ENCODE results near the gene PACS1. TPM values are rescaled to one million over a fixed set of nuclear protein-coding genes. Genes with fewer than 3 reads are reported as not detected.

PACS1 gene
- total RNA-seq, 1 experiment from 2014 or later: 100 TPM

DNA sequence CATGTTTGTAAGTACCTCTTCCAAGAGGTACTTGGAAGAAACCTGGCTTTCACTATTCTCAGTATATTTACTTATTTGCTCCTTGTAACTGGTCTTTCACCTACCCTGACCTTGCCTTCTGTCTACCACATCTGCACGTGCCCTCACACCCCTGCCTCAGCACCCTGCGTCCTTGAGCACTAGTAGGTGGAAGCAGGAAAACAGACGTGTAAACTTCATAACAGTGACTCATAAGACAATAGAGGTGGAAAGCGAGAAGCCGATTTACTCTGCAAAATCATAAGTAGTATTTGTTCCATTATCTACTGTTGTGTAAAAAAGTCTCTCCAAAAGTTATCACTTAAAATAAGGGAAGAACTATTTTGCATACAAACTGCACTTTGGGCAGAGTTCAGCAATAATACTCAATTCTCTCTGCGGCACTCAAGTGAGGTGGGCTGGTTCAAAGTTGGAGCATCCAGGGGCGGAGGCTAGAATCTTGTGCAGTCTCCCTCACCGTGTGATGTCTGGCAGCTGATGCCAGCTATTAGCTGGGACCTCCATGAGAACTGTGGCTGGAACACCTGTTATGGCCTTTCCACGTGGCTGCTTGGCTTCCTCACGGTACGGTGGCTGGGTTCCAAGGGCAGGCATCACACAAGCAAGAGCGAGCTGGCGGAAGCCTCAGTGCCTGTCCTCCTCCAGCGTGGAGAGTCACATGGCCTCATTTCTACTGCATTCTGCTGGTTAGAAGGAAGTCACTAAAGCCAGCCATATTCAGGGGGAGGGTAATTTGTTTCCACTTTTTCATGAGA is 30.4 kb downstream of the PACS1 start:
- peaks cover 4% of the 10 kb centered on the region for H3F3A ChIP-seq (ENCODE audit: insufficient read depth, low read depth)
- TF ChIP-seq, protein P1, sequence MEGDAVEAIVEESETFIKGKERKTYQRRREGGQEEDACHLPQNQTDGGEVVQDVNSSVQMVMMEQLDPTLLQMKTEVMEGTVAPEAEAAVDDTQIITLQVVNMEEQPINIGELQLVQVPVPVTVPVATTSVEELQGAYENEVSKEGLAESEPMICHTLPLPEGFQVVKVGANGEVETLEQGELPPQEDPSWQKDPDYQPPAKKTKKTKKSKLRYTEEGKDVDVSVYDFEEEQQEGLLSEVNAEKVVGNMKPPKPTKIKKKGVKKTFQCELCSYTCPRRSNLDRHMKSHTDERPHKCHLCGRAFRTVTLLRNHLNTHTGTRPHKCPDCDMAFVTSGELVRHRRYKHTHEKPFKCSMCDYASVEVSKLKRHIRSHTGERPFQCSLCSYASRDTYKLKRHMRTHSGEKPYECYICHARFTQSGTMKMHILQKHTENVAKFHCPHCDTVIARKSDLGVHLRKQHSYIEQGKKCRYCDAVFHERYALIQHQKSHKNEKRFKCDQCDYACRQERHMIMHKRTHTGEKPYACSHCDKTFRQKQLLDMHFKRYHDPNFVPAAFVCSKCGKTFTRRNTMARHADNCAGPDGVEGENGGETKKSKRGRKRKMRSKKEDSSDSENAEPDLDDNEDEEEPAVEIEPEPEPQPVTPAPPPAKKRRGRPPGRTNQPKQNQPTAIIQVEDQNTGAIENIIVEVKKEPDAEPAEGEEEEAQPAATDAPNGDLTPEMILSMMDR (conservative IDR thresholded peaks at IDR 0.05): no peak
- TF ChIP-seq EZH2 (IDR thresholded peaks at IDR 0.05; ENCODE audit: low read depth): no peak
- no peaks in the 10 kb centered on the region for H3K36me3 ChIP-seq (ENCODE audit: low read depth)
- H3K4me2 ChIP-seq: no peak overlapping the region
- no peaks in the 10 kb centered on the region for H3K9me2 ChIP-seq (ENCODE audit: insufficient read depth)
- H2AFZ ChIP-seq: no peak overlapping the region
- no peaks in the 10 kb centered on the region for H3K4me1 ChIP-seq (replicated peaks; ENCODE audit: insufficient read depth)
- H3K79me2 ChIP-seq (ENCODE audit: low read depth): peaks cover 4% of the 10 kb centered on the region; the same call in 1 of the 2 replicates
- H3K27me3 ChIP-seq (ENCODE audit: insufficient read depth, low read depth): no peaks in the 10 kb centered on the region
- no peaks in the 10 kb centered on the region for H3K9me3 ChIP-seq (ENCODE audit: insufficient read depth, low read depth)
- no TSS peak for BruUV-seq (replicated peaks)
- DNase-seq: no peak
- H3K27ac ChIP-seq: no peak overlapping the region
- CTCF ChIA-PET: no interaction called here
- POLR2A ChIA-PET (ENCODE audit: unreplicated experiment): interaction anchor here (0.6 kb wide), 1 partner anchor 780 kb away, joined by 6 read pairs; no protein-coding TSS in a partner anchor
- no peak overlapping the region for H3K4me3 ChIP-seq
- intact Hi-C loops (cut with micrococcal nuclease; ENCODE audit: unreplicated experiment): no loop called here
- H4K20me1 ChIP-seq (ENCODE audit: insufficient read depth): no peaks in the 10 kb centered on the region

DNA sequence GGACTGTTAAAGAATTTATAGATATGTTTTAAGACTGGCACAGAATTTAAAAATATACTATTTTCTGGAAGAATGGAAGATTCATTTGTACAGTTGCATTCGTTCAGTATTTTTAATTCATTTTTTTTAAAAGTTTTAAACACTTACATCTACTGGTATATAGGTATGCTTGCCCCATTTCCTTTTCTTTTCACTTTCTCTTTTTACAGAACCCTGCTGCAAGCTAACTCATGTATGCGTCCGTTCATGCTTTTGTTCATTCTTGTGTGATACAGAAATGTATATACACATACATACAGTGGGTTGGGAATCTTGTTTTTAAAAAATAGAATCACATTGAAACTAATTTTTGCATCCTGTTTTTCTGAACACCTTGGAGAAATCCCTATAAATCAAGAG is 31.0 kb downstream of the PACS1 start:
- H2AFZ ChIP-seq: no peak overlapping the region
- no peaks in the 10 kb centered on the region for H3K9me2 ChIP-seq (ENCODE audit: insufficient read depth)
- no peak for DNase-seq
- CTCF ChIA-PET: no interaction called here
- H3K27ac ChIP-seq: no peak overlapping the region
- H3K4me1 ChIP-seq (replicated peaks; ENCODE audit: insufficient read depth): no peaks in the 10 kb centered on the region
- H3K4me3 ChIP-seq: no peak overlapping the region
- no peaks in the 10 kb centered on the region for H3K9me3 ChIP-seq (ENCODE audit: insufficient read depth, low read depth)
- peaks cover 4% of the 10 kb centered on the region; the same call in 1 of the 2 replicates for H3F3A ChIP-seq (ENCODE audit: insufficient read depth, low read depth)
- intact Hi-C loops (cut with micrococcal nuclease; ENCODE audit: unreplicated experiment): no loop called here
- H3K4me2 ChIP-seq: no peak overlapping the region
- BruUV-seq (replicated peaks): no TSS peak
- no peaks in the 10 kb centered on the region for H3K36me3 ChIP-seq (ENCODE audit: low read depth)
- POLR2A ChIA-PET (ENCODE audit: unreplicated experiment): interaction anchor here (0.6 kb wide), 1 partner anchor 779 kb away, joined by 6 read pairs; no protein-coding TSS in a partner anchor
- peaks cover 4% of the 10 kb centered on the region; the same call in 1 of the 2 replicates for H3K79me2 ChIP-seq (ENCODE audit: low read depth)
- H3K27me3 ChIP-seq (ENCODE audit: insufficient read depth, low read depth): no peaks in the 10 kb centered on the region
- H4K20me1 ChIP-seq (ENCODE audit: insufficient read depth): no peaks in the 10 kb centered on the region
- TF ChIP-seq EZH2 (IDR thresholded peaks at IDR 0.05; ENCODE audit: low read depth): no peak
- TF ChIP-seq, protein P1 (conservative IDR thresholded peaks at IDR 0.05): no peak

DNA sequence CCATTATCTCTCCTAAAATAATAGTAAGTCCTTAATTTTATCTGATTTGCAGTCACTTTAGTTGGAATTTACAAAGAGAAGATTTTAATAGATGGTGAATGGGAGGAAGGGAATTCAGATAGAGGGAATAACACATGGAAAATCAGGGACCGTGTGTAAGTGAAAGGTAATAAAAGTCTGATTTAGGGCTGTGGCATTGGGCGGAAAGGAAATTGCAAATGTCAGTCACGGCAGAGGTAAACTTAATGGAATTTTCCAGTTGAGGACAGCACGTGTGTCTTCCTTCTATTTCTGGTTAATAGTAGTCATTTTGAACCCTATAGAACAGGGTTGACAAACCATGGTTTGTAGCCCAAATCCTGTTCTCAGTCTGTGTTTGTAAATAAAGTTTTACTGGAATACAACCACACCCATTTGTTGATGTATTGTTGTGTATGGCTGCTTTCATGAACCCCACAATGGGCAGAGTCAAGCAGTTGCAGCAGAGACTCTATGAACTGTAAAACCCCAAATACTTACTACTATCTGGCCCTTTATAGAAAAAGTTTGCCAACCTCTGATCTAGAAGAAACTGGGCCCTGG is 34.1 kb downstream of the PACS1 start:
- Histone ChIP-seq H3K9me2 (ENCODE audit: insufficient read depth) (no peaks in the 10 kb centered on the region), H3K79me2 (ENCODE audit: low read depth) (peaks cover 7% of the 10 kb centered on the region; the same call in 1 of the 2 replicates), H3K27ac (no peak overlapping the region), H3K4me2 (no peak overlapping the region), H3K4me3 (no peak overlapping the region), H3F3A (ENCODE audit: insufficient read depth, low read depth) (no peaks in the 10 kb centered on the region), H3K27me3 (ENCODE audit: insufficient read depth, low read depth) (no peaks in the 10 kb centered on the region), H3K9me3 (ENCODE audit: insufficient read depth, low read depth) (no peaks in the 10 kb centered on the region), H4K20me1 (ENCODE audit: insufficient read depth) (no peaks in the 10 kb centered on the region), H2AFZ (no peak overlapping the region), H3K36me3 (ENCODE audit: low read depth) (no peaks in the 10 kb centered on the region), H3K4me1 (replicated peaks; ENCODE audit: insufficient read depth) (peaks cover 9% of the 10 kb centered on the region; the same call in 1 of the 2 replicates)
- DNase-seq: no peak
- TF ChIP-seq, protein P1 (conservative IDR thresholded peaks at IDR 0.05): no peak
- no peak for TF ChIP-seq EZH2 (IDR thresholded peaks at IDR 0.05; ENCODE audit: low read depth)
- intact Hi-C loops (cut with micrococcal nuclease; ENCODE audit: unreplicated experiment): no loop called here
- ChIA-PET POLR2A (ENCODE audit: unreplicated experiment) (no interaction called here), CTCF (no interaction called here)
- BruUV-seq (replicated peaks): no TSS peak
